NK-92 treated with Interleukin-12 subunit alpha and Interleukin-12 subunit beta, amount 100 ng/mL, for 24 hours (cell line): ENCODE measurements around the gene TMEM117.
"Not testable (repeated sequence)": the region's sequence is repeated elsewhere in the genome, so short reads cannot be mapped to it uniquely, and the experiment has no call there.

ENCODE experiments used
- DNase-seq: peaks from one replicate; lab custom pipeline; 2025; lab: John Stamatoyannopoulos, UW

The TMEM117 gene

GRCh38 chr12:43841253-43841652, 5.4 kb downstream of the TMEM117 start:
- DNase-seq = no peak

DNA sequence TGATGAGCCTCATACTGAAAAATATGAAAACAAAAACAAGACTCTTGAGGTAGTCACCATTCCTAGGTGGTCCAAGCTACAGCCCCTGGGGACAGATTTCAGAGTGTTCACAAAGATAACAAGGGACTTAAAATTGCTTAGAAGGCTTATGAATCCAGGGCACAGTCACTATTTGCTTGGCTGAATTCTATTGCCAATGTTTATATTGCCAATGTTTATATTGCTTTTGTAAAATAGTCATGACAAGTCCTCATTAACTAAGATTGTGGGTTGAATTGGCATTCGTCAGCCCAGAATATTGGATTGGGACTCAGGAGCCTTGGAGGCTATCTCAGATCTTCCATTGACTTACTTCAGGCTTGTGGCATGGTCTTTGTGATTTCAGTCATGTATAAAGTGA, 6.4 kb downstream of the TMEM117 start:
- no peak for DNase-seq

- DNase-seq = not testable (repeated sequence)
Observed at GRCh38 chr12:43847425-43848225, 11.7 kb downstream of the TMEM117 start.

- no peak for DNase-seq
Observed at GRCh38 chr12:43848226-43848507, 12.3 kb downstream of the TMEM117 start.

DNA sequence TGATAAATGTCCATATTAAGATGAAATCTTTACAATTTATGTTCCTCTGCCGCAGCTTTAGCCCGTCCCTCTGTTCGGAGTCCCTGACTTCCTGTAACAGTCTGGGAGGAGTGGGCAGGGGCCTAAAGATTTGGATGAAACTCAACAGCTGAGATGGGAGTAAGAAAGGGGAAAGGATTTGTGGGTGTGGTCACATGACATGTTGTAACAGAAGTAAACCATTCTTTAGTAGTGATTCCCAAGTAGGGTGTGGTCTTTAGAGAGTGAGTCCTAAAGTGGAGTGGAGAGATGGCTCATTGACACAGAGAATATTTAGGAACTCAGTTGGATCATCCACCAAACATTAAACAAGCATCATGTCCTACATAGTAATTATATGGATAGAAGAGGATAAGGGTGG, 12.9 kb downstream of the TMEM117 start:
- no peak for DNase-seq

DNA sequence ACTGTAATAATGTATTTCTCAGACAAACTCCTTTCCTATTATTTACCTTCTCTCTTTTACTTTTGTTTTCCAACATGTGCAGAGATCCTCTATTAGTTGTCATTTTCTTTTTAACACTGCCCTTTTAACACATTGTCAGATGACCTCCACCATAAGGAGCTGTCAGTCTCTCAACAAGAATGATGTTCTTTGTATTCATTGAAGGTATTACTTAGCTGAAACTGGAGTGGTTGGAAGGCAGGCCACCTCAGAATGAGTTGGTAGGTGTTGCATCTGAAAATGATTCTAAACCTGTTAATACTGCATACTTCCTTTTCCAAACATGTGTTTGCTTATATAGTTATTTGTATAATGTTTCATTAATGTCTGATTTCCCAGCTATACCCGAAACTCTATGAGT, 16.9 kb downstream of the TMEM117 start:
- no peak for DNase-seq

DNA sequence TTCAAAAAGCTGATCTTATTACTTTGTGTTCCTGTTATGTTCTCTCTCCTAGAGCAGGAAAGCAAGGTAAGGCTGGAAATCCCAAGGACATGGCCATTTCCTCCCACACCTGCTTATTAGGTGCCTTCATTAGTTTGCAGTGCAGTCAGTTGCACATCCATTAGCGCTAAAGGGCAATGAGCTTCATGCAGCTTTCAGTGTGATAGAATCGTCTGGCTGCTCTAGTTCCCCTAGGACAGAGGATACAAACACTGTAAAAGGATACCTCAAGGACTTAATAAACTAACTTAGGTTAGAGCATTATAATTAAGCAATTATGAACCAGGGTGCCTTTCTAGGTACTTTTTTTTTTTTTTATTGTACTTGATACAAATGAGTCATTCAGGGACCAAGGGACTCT, 21.1 kb downstream of the TMEM117 start:
- DNase-seq = no peak

GRCh38 chr12:43858096-43858495, 22.2 kb downstream of the TMEM117 start:
- no peak for DNase-seq

GRCh38 chr12:43858991-43859390, 23.1 kb downstream of the TMEM117 start:
- no peak for DNase-seq

DNA sequence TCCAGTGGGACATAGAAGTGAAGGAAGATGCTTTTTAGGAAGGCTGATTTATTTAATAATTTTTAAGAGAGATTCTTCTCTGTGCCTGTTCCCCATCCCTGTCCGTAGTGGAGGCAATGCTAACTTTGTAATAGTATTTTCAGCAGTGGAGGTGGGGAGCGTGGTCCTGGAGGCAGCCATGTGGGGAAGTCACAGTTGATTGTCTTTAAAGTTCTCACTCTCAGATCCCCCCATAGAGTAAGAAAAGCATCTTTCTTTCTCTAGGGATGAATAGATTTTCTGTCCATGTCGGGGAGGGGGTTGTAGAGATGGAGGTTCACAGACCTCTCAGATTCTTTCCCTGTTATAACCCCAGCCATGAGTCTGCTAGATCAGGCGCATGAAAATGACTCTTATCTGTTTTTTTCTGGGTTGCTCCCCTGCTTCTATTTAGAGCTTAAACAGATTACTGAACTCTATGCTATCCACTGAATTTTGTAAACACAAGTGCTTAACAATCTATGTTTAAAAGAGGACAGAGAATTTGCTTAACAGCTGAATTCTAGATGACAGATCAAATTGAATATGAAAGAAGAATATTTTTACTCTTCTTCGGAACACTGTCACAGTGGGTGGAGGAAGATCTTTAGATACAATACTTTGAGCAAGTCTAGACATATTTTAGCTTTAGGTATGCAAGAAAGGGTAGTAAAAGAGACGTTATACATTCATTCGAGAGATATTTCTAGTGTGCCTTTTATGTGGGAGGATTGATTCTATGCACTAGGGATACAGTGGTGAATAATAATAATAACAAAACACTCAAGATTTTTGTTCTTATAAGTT, 25.3 kb downstream of the TMEM117 start:
- no peak for DNase-seq

- DNase-seq = no peak
Observed at GRCh38 chr12:43861840-43862150, 25.9 kb downstream of the TMEM117 start.

GRCh38 chr12:43863770-43864366, 28.0 kb downstream of the TMEM117 start:
- DNase-seq = no peak

GRCh38 chr12:43864557-43864956, 28.7 kb downstream of the TMEM117 start:
- not testable (repeated sequence) for DNase-seq

GRCh38 chr12:43869184-43869583, 33.3 kb downstream of the TMEM117 start:
- no peak for DNase-seq

DNA sequence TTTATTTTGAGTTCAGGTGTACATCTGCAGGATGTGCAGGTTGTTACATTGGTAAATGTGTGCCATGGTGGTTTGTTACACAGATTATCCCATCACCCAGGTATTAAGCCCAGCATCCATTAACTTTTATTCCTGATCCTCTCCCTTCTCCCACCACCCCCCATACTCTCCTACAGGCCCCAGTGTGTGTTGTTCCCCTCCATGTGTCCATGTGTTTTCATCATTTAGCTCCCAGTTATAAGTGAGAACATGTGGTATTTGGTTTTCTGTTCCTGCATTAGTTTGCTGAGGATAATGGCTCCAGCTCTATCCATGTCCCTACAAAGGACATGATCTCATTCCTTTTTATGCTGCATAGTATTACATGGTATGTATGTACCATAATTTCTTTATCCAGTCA, 33.9 kb downstream of the TMEM117 start:
- not testable (repeated sequence) for DNase-seq

- DNase-seq = not testable (repeated sequence)
Observed at GRCh38 chr12:43871258-43871657, 35.4 kb downstream of the TMEM117 start.

GRCh38 chr12:43872396-43872795, 36.5 kb downstream of the TMEM117 start:
- no peak for DNase-seq

- DNase-seq = no peak
Observed at GRCh38 chr12:43878050-43878449, 42.2 kb downstream of the TMEM117 start.

- DNase-seq = no peak
Observed at GRCh38 chr12:43880547-43880946, 44.7 kb downstream of the TMEM117 start.

DNA sequence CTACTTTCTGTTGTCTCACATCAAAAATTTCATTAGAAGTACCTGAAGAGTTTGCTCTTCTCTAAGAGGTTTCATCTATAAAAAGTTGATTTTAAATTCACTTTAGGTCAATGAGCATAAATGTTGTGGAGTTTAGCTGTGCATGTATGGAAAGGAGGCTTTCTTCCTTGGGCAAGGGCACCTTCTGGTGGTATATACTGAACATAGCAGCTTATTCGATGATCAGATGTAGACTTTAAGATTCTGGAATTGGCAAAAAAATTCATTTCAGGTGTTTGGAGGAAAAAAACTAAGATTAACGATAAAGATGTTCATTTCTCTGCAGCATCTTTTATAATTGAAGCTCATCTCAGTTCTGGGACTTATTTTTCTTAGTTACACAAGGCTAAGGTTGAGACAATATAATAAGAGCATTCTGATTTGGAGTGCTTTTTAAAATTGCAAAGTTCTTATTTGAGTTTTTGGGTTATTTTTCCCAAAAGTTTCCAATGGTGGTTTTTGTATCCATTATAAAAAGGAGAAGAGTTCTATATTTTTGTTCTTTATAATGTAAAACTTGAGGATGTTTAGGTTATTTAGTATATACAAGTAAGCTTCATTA, 46.8 kb downstream of the TMEM117 start:
- DNase-seq = no peak

- DNase-seq = no peak
Observed at GRCh38 chr12:43883311-43883710, 47.4 kb downstream of the TMEM117 start.

DNA sequence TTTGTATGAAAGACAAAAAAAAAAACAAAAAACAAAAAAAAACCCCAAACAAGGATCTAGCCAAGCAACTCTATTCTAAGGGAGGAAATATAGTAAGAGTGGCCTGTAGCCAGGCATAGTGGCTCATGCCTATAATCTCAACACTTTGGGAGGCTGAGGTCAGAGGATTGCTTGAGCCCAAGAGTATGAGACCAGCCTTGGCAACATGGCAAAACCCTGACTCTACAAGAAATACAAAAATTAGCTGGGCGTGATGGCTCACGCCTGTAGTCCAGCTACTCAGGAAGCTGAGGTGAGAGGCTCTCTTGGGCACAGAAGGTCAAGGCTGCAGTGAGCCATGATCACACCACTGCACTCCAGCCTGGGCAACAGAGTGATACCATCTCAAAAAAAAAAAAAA, 47.9 kb downstream of the TMEM117 start:
- DNase-seq = no peak
